K562 (cell line): Measurements from ENCODE around the gene KRTAP4-7. TPM values are rescaled to one million over a fixed set of nuclear protein-coding genes. Genes with fewer than 3 reads are reported as not detected.
A peak's percentile ranks its signal among the peaks of the same experiment; 100 is the strongest.

Experiments used
- CBX1 ChIP-seq: sonication (generic); IDR thresholded peaks from 2 replicates; pipeline ENCODE4 v1.6.1; 2016; ENCODE audit warnings: antibody characterized with exemption, low read depth, mild to moderate bottlenecking
- NR2C1 ChIP-seq, 2 experiments: fragments of 450-650 bp; IDR thresholded peaks; 2 replicates each; pipeline ENCODE4 v1.6.1; 2017; ENCODE audit warnings: mild to moderate bottlenecking in 2 of 2, antibody characterized with exemption in 1 of 2, inconsistent platforms in 1 of 2, missing compliant biosample characterization in 1 of 2, missing genetic modification characterization in 1 of 2
- NR4A1 ChIP-seq, 2 experiments: fragments of 250-450 bp in 1 of 2; fragments of 450-650 bp in 1 of 2; sonication (Bioruptor Pico) in 1 of 2; IDR thresholded peaks; 2 replicates each; pipeline versions ENCODE4 v1.4.0 to v1.6.1; 2016 to 2020; ENCODE audit warnings: mild to moderate bottlenecking in 2 of 2, missing compliant biosample characterization in 1 of 2, missing genetic modification characterization in 1 of 2, moderate library complexity in 1 of 2
- OTX1 ChIP-seq: fragments of 450-650 bp; formaldehyde crosslinking; IDR thresholded peaks from 2 replicates; pipeline ENCODE4 v1.4.0; 2022; ENCODE audit warnings: mild to moderate bottlenecking
- POU5F1 ChIP-seq: fragments of 150-350 bp; IDR thresholded peaks from 2 replicates; pipeline ENCODE4 v1.6.1; 2014; ENCODE audit warnings: borderline replicate concordance, low read length, low read depth, mild to moderate bottlenecking; ENCODE audit not compliant: partially characterized antibody
- RBM34 ChIP-seq: fragments of 200-400 bp; formaldehyde crosslinking; IDR thresholded peaks from 2 replicates; pipeline ENCODE4 v1.6.1; 2018; ENCODE audit warnings: low read length, borderline replicate concordance; ENCODE audit not compliant: insufficient read depth
- SREBF1 ChIP-seq: fragments of 150-350 bp; IDR thresholded peaks from 2 replicates; pipeline ENCODE4 v1.6.1; 2014; ENCODE audit warnings: antibody characterized with exemption, low read depth, low read length, borderline replicate concordance
- ZNF12 ChIP-seq: sonication (generic); formaldehyde crosslinking; IDR thresholded peaks from 2 replicates; pipeline ENCODE4 v1.4.0; 2020; ENCODE audit warnings: mild to moderate bottlenecking, missing genetic modification reagents
- ZNF239 ChIP-seq: fragments of 250-450 bp; sonication (Bioruptor Pico); IDR thresholded peaks from 2 replicates; pipeline ENCODE4 v1.4.0; 2020; ENCODE audit warnings: mild to moderate bottlenecking
- polyA plus RNA-seq, 8 experiments: library from polyadenylated mRNA; depleted of rRNA in 4 of 8; stranded (reverse) in 5 of 8; unstranded in 3 of 8; fragments of >200 nt; fragmentation: Nextera tagmentation in 2 of 8; fragmentation: Illumina TruSeq in 1 of 8; extraction: Ambion mirVana in 2 of 8; extraction: Trizol in 1 of 8; gene quantifications; 2 replicates each; pipeline versions ENCODE4 v1.2.1 to v1.2.3, GENCODE V29; 2011 to 2014; ENCODE audit warnings: inconsistent platforms in 1 of 8, missing spikeins in 1 of 8
- total RNA-seq, 7 experiments: library from RNA; depleted of rRNA in 6 of 7; stranded (reverse); fragments of >200 nt in 6 of 7; fragmentation: Illumina TruSeq in 2 of 7; extraction: Trizol in 2 of 7; gene quantifications; 2 replicates each; pipeline versions ENCODE4 v1.2.1 to v1.2.3, GENCODE V29; 2011 to 2021; ENCODE audit warnings: low replicate concordance in 1 of 7
- TF ChIP-seq, protein P1 (sequence below): fragments of 450-650 bp; IDR thresholded peaks from 2 replicates; pipeline ENCODE4 v1.6.1; 2017; ENCODE audit warnings: antibody characterized with exemption, mild to moderate bottlenecking
- TF ChIP-seq, protein P2 (sequence below): fragments of 250-450 bp; sonication (Bioruptor Pico); IDR thresholded peaks from 2 replicates; pipeline ENCODE4 v1.4.0; 2020
- TF ChIP-seq, protein P3 (sequence below), 2 experiments: fragments of 450-650 bp in 1 of 2; sonication (generic) in 1 of 2; formaldehyde crosslinking in 1 of 2; IDR thresholded peaks in 1 of 2; conservative IDR thresholded peaks in 1 of 2; 2 replicates each; pipeline versions ENCODE4 v1.6.1 to v1.8.1; 2016 to 2023; ENCODE audit warnings: mild to moderate bottlenecking in 2 of 2, moderate library complexity in 2 of 2, inconsistent platforms in 1 of 2, missing genetic modification reagents in 1 of 2

KRTAP4-7 gene
- total and polyA plus RNA-seq, 9 of the 15 experiments (the other 6 are each of a cell fraction or from before 2014, with no cell fraction given) = not detected

DNA sequence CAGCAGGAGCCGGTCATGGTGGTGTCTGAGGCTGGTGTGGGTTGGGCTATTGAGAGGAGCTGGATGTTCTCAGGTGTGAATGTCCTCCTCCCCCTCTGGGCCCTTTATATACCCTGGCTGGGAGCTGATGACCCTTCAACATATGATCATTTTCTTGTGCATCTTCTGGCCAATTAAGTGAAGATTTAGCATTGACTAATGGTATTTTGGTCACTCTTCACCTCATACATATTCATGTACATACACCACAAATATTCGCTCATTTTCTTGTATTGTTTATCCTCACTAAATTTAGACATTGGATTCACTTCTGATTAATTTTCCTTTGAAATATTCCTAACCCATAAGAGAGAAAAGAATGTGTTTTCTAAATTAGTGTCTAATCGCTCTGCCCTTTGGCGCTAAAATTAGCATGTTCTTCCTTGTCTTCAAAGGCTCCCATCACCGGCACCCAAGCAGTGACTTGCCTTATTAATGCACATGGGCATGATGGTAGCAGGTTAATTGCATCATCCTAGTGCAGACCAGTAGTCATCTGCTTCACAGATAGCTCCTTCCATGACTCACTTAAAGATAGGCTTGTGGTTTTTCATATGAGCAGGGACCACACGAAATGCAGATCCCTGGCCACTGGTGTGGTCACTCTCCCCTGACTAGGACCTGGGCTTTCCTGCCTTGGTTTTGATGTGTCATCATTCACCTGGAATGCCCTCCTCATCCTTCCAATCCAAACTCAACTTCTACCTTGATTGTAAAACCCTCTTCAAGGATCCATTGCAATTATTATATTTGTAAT is 17.9 kb upstream of the KRTAP4-7 start, which contains the start of gene KRTAP2-4 (continued):
- no peak for TF ChIP-seq NR4A1 (CRISPR knock-in tag; IDR thresholded peaks at IDR 0.05)
- 0 out of 2 replicates have a peak, but pooled peaks have one; percentile 66 for TF ChIP-seq NR4A1 (tag; IDR thresholded peaks at IDR 0.05)
- TF ChIP-seq CBX1 = no peak
- TF ChIP-seq, protein P1, sequence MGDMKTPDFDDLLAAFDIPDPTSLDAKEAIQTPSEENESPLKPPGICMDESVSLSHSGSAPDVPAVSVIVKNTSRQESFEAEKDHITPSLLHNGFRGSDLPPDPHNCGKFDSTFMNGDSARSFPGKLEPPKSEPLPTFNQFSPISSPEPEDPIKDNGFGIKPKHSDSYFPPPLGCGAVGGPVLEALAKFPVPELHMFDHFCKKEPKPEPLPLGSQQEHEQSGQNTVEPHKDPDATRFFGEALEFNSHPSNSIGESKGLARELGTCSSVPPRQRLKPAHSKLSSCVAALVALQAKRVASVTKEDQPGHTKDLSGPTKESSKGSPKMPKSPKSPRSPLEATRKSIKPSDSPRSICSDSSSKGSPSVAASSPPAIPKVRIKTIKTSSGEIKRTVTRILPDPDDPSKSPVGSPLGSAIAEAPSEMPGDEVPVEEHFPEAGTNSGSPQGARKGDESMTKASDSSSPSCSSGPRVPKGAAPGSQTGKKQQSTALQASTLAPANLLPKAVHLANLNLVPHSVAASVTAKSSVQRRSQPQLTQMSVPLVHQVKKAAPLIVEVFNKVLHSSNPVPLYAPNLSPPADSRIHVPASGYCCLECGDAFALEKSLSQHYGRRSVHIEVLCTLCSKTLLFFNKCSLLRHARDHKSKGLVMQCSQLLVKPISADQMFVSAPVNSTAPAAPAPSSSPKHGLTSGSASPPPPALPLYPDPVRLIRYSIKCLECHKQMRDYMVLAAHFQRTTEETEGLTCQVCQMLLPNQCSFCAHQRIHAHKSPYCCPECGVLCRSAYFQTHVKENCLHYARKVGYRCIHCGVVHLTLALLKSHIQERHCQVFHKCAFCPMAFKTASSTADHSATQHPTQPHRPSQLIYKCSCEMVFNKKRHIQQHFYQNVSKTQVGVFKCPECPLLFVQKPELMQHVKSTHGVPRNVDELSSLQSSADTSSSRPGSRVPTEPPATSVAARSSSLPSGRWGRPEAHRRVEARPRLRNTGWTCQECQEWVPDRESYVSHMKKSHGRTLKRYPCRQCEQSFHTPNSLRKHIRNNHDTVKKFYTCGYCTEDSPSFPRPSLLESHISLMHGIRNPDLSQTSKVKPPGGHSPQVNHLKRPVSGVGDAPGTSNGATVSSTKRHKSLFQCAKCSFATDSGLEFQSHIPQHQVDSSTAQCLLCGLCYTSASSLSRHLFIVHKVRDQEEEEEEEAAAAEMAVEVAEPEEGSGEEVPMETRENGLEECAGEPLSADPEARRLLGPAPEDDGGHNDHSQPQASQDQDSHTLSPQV = no peak
- no peak for TF ChIP-seq ZNF12 (CRISPR knock-in tag)
- TF ChIP-seq, protein P2, sequence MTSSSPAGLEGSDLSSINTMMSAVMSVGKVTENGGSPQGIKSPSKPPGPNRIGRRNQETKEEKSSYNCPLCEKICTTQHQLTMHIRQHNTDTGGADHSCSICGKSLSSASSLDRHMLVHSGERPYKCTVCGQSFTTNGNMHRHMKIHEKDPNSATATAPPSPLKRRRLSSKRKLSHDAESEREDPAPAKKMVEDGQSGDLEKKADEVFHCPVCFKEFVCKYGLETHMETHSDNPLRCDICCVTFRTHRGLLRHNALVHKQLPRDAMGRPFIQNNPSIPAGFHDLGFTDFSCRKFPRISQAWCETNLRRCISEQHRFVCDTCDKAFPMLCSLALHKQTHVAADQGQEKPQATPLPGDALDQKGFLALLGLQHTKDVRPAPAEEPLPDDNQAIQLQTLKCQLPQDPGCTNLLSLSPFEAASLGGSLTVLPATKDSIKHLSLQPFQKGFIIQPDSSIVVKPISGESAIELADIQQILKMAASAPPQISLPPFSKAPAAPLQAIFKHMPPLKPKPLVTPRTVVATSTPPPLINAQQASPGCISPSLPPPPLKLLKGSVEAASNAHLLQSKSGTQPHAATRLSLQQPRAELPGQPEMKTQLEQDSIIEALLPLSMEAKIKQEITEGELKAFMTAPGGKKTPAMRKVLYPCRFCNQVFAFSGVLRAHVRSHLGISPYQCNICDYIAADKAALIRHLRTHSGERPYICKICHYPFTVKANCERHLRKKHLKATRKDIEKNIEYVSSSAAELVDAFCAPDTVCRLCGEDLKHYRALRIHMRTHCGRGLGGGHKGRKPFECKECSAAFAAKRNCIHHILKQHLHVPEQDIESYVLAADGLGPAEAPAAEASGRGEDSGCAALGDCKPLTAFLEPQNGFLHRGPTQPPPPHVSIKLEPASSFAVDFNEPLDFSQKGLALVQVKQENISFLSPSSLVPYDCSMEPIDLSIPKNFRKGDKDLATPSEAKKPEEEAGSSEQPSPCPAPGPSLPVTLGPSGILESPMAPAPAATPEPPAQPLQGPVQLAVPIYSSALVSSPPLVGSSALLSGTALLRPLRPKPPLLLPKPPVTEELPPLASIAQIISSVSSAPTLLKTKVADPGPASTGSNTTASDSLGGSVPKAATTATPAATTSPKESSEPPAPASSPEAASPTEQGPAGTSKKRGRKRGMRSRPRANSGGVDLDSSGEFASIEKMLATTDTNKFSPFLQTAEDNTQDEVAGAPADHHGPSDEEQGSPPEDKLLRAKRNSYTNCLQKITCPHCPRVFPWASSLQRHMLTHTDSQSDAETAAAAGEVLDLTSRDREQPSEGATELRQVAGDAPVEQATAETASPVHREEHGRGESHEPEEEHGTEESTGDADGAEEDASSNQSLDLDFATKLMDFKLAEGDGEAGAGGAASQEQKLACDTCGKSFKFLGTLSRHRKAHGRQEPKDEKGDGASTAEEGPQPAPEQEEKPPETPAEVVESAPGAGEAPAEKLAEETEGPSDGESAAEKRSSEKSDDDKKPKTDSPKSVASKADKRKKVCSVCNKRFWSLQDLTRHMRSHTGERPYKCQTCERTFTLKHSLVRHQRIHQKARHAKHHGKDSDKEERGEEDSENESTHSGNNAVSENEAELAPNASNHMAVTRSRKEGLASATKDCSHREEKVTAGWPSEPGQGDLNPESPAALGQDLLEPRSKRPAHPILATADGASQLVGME = peak; percentile 91
- TF ChIP-seq OTX1 (CRISPR knock-in tag) = no peak
- TF ChIP-seq NR2C1 (IDR thresholded peaks at IDR 0.05) = no peak
- no peak for TF ChIP-seq NR2C1 (tag; IDR thresholded peaks at IDR 0.05)
- TF ChIP-seq ZNF239 (CRISPR knock-in tag) = peak; percentile 46; the same call in 1 of the 2 replicates
- no peak for TF ChIP-seq SREBF1
- TF ChIP-seq, protein P3, sequence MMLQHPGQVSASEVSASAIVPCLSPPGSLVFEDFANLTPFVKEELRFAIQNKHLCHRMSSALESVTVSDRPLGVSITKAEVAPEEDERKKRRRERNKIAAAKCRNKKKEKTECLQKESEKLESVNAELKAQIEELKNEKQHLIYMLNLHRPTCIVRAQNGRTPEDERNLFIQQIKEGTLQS (IDR thresholded peaks at IDR 0.05) = peak; percentile 99
- TF ChIP-seq, protein P3 (CRISPR knock-in tag; conservative IDR thresholded peaks at IDR 0.05) = peak; percentile 97
- no peak for TF ChIP-seq POU5F1
- no peak for TF ChIP-seq RBM34
